Putamen (tissue), 1 donor: ENCODE results near the gene DNAH8.
A peak's percentile ranks its signal among the peaks of the same experiment; 100 is the strongest.
"Not testable (repeated sequence)": the region's sequence is repeated elsewhere in the genome, so short reads cannot be mapped to it uniquely, and the experiment has no call there.

ENCODE experiments used
- DNase-seq: peaks from one replicate; pipeline ENCODE4 v3.0.0-alpha.2; 2016; ENCODE audit warnings: low spot score

DNAH8 gene

DNA sequence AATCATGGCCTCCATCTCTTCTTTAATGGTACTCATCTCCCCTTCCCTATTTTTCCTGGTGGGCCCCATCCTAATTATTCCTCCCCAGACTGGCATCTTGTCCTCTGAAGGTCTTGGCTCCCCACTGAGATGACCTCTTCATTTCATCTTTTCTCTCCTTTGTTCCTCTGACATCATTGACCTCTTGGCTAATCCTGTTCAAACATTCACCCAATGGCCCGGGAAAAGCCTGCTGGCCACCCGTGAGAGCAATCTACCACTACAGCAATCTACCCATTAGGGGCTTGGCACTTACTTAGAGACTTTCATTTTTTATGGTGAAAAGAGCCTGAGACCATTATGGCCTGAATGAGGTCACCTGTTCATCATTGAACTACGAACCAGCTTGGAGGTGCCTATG is 130.8 kb downstream of the DNAH8 start:
- DNase-seq = no peak

- no peak for DNase-seq
Observed at GRCh38 chr6:38846361-38846760, 131.2 kb downstream of the DNAH8 start.

- no peak for DNase-seq
Observed at GRCh38 chr6:38846844-38847243, 131.7 kb downstream of the DNAH8 start.

DNA sequence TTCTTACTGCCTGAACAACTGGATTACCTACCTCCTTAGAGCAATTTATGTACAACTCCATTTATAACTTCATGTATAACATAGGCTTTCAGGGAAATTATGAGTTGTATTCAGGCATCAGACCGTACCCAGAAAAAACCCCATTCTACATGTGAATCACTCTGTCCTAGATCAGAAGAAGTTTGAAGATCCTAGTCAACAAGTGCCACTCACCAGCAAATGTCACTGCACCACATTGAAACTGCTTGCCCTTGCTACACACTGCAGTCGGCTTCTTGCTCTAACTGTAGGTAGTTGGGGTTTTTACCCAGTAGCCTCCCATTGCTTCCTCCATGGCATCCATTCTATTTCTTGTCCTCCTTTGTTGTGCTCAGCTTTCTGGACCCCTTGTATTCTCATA is 132.4 kb downstream of the DNAH8 start:
- no peak for DNase-seq

- no peak for DNase-seq
Observed at GRCh38 chr6:38848760-38849159, 133.6 kb downstream of the DNAH8 start.

GRCh38 chr6:38852215-38852614 is 137.1 kb downstream of the DNAH8 start:
- DNase-seq = no peak

DNA sequence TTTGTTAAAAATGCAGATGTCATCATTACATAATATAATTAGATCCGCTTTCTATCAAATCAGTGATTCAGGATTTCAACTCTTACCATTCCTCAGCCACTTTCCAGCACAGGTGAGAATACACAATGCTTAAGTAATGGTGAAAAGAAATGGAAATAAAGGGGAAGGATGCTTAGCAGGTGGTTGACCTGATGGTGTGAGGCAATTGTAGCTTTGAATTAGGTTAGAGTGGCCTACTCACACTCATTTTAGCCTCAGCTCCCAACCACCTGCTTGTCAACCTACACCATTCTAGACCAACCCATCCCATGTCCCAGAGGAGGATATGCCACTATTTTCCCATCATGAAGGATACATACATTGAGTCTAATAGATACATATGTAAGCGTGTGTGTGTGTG is 138.1 kb downstream of the DNAH8 start:
- no peak for DNase-seq

- DNase-seq = no peak
Observed at GRCh38 chr6:38856492-38856891, 141.4 kb downstream of the DNAH8 start.

DNA sequence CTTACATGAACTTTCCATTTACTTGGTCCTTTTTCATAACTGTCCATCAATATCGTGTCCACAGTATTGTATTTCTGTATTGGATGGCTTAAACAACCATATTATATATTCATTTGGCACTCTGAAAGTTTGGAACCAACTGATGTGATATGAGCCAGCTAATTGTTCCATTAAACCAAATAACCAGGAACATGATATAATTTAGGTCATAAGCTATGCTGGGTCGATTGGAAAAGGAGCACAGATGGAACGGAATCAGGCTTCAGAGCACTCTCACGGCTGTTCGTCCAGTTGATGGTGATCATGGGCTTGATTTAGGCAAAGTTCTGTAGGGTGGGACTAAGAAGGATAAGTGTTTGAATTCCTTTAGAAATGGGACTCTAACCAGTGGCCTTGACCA is 142.7 kb downstream of the DNAH8 start:
- DNase-seq = no peak

GRCh38 chr6:38860041-38860440 is 144.9 kb downstream of the DNAH8 start:
- no peak for DNase-seq

DNA sequence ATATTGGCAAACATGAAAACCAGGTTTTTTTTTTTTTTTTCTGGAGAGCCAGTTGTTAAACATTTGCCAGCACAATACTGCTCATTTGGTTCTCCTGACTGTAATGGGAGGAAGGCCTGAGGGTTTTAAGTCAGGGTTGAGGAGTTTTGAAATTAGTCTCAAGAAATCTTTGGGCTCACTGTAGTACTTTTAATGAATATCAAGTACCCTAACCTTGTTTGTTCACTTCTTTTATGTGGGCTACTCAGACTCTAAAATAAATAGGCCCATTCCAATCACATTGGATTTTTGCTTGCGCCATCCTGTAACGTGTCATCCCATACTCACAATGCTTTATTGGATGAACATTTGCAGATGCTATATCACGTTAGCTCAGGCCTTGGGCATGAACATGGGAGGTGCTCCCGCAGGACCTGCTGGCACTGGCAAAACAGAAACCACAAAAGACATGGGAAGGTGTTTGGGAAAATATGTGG is 146.9 kb downstream of the DNAH8 start:
- no peak for DNase-seq

GRCh38 chr6:38865521-38866174 is 150.5 kb downstream of the DNAH8 start:
- no peak for DNase-seq

- DNase-seq = no peak
Observed at GRCh38 chr6:38867726-38868125, 152.6 kb downstream of the DNAH8 start.

- peak; percentile 26 for DNase-seq
Observed at GRCh38 chr6:38871741-38872568, 156.8 kb downstream of the DNAH8 start.

DNA sequence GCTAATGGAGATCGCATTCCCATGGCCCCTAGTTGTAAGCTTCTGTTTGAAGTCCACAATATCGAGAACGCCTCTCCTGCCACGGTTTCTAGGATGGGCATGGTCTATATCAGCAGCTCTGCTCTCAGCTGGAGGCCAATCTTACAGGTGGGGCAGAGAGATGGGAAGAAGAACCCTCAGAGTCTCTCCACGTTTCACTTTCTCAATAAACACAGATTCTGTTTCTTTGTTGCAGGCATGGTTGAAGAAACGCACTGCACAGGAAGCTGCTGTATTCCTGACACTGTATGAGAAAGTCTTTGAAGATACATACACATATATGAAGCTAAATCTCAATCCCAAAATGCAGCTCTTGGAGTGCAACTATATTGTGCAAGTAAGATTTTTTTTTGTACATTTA is 157.9 kb downstream of the DNAH8 start:
- DNase-seq = no peak

DNA sequence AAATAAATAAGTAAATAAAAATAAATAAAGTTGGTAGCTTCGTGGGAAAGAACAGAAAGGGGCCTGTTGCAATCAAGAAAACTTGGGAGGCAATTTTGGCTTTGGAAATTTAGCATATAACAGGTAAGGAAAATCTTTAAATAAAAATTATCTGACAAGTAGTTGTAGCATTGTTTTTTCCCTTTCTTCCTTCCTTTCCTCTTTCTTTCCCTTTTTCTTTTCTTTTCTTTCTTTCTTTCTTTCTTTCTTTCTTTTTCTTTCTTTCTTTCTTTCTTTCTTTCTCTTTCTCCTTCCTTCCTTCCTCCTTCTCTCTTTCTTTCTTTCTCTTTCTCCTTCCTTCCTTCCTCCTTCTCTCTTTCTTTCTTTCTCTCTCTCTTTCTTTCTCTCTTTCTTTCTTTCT is 158.7 kb downstream of the DNAH8 start:
- DNase-seq = not testable (repeated sequence)

- DNase-seq = peak; percentile 69
Observed at GRCh38 chr6:38876475-38876874, 161.4 kb downstream of the DNAH8 start.

- DNase-seq = no peak
Observed at GRCh38 chr6:38877721-38878120, 162.6 kb downstream of the DNAH8 start.

DNA sequence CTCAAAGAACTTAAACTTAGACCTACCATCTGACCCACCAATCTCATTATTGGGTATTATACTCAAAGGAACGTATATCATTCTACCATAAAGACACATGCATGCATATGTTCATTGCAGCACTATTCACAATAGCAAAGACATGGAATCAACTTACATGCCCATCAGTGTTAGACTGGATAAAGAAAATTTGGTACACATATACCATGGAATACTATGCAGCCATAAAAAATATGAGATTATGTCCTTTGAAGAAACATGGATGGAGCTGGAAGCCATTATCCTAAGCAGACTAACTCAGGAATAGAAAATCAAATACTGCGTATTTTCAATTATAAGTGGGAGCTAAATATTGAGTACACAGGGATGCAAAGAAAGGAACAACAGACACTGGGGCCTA is 167.0 kb downstream of the DNAH8 start:
- no peak for DNase-seq

- DNase-seq = no peak
Observed at GRCh38 chr6:38897507-38897906, 182.4 kb downstream of the DNAH8 start.

GRCh38 chr6:38901802-38902522 is 186.9 kb downstream of the DNAH8 start:
- DNase-seq = no peak

DNA sequence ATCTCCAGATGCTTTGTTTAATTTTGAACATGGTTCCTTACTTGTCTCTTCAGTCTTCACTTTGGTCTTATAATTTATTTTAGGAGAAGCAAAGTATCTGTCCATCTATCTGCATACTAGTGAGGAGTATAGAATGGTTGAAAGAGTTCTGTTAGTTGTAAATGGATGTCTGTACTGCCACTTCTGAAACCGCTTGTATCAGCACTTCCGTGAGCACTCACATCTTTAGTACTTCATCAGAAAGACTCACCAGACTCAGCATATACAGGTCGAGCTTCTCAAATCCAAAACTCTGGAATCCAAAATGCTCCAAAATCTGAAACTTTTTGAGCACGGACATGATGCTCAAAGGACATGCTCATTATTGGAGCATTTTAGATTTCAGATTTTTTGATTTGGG is 191.5 kb downstream of the DNAH8 start:
- no peak for DNase-seq

DNA sequence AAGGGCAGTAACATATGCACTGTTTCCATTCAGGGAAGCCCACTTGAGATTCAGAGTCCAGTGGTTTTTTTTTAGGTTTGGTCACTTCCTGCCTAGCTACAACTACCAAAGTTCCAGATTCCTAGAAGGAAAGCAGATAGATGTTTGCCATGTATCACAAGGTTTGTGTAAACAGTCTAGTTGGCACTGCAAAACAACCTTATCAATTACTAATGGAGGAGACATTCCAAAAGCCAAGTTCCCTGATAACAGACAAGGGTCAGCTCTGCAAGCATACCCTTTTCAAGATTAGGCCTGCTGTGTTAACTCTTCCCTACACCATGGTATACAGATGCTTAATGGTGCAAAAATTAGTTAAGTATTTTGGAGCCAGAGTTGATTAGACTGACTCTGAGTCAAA is 192.2 kb downstream of the DNAH8 start:
- DNase-seq = no peak
